ENCODE data around the gene CRIP2. TPM values are rescaled to one million over a fixed set of nuclear protein-coding genes. Genes with fewer than 3 reads are reported as not detected.

The CRIP2 gene
- total RNA-seq, 1 experiment from 2014 or later = 50.5 TPM

GRCh38 chr14:105431256-105431655 is 43.4 kb upstream of the CRIP2 start:
- Mint-ChIP-seq H3K36me3 (ENCODE audit: insufficient read depth, unreplicated experiment) (peaks cover 33% of the 10 kb centered on the region), H3K27me3 (ENCODE audit: insufficient read depth, unreplicated experiment) (no peaks in the 10 kb centered on the region), H3K4me1 (ENCODE audit: insufficient read depth, unreplicated experiment) (peaks cover 21% of the 10 kb centered on the region), H3K9me3 (ENCODE audit: unreplicated experiment) (no peaks in the 10 kb centered on the region), H3K27ac (ENCODE audit: low read depth, unreplicated experiment) (peak overlapping the region; percentile 59), H3K4me3 (ENCODE audit: unreplicated experiment) (no peak overlapping the region)
- ChIA-PET POLR2A (interaction anchor here (1.2 to 2.2 kb wide), 5 partner anchors 13 to 59 kb away, joined by 3 to 8 read pairs (median 4); no protein-coding TSS in a partner anchor), CTCF (interaction anchor here (0.6 to 2.0 kb wide), 6 partner anchors 9 to 106 kb away, joined by 3 to 7 read pairs (median 4); no protein-coding TSS in a partner anchor)
- no TSS peak for BruUV-seq (replicated peaks)
- DNase-seq (ENCODE audit: unreplicated experiment) = no peak
- TF ChIP-seq CTCF (IDR thresholded peaks at IDR 0.05; ENCODE audit: unreplicated experiment) = no peak
- intact Hi-C loops (cut with micrococcal nuclease) = loop anchor here (2.0 kb wide), 1 partner anchor 50 kb away; no protein-coding TSS in a partner anchor

- peaks cover 23% of the 10 kb centered on the region for H3K4me1 Mint-ChIP-seq (ENCODE audit: insufficient read depth, unreplicated experiment)
- TF ChIP-seq CTCF (IDR thresholded peaks at IDR 0.05; ENCODE audit: unreplicated experiment) = no peak
- no peak overlapping the region for H3K4me3 Mint-ChIP-seq (ENCODE audit: unreplicated experiment)
- H3K27me3 Mint-ChIP-seq (ENCODE audit: insufficient read depth, unreplicated experiment) = no peaks in the 10 kb centered on the region
- intact Hi-C loops (cut with micrococcal nuclease) = no loop called here
- DNase-seq (ENCODE audit: unreplicated experiment) = no peak
- no peaks in the 10 kb centered on the region for H3K9me3 Mint-ChIP-seq (ENCODE audit: unreplicated experiment)
- H3K27ac Mint-ChIP-seq (ENCODE audit: low read depth, unreplicated experiment) = no peak overlapping the region
- peaks cover 22% of the 10 kb centered on the region for H3K36me3 Mint-ChIP-seq (ENCODE audit: insufficient read depth, unreplicated experiment)
- CTCF ChIA-PET = interaction anchor here (0.6 kb wide), 1 partner anchor 71 kb away, joined by 5 read pairs; no protein-coding TSS in a partner anchor
- no TSS peak for BruUV-seq (replicated peaks)
- POLR2A ChIA-PET = no interaction called here
Observed at GRCh38 chr14:105432657-105433056, 42.0 kb upstream of the CRIP2 start.

GRCh38 chr14:105433161-105433605 is 41.4 kb upstream of the CRIP2 start:
- intact Hi-C loops (cut with micrococcal nuclease) = no loop called here

GRCh38 chr14:105436402-105436801 is 38.2 kb upstream of the CRIP2 start:
- H3K9me3 Mint-ChIP-seq (ENCODE audit: unreplicated experiment) = no peaks in the 10 kb centered on the region
- H3K27ac Mint-ChIP-seq (ENCODE audit: low read depth, unreplicated experiment) = no peak overlapping the region
- ChIA-PET CTCF (interaction anchor here (1.5 kb wide), 1 partner anchor 16 kb away, joined by 5 read pairs; no protein-coding TSS in a partner anchor), POLR2A (no interaction called here)
- no peak for TF ChIP-seq CTCF (IDR thresholded peaks at IDR 0.05; ENCODE audit: unreplicated experiment)
- H3K4me1 Mint-ChIP-seq (ENCODE audit: insufficient read depth, unreplicated experiment) = peaks cover 9% of the 10 kb centered on the region
- no peak for DNase-seq (ENCODE audit: unreplicated experiment)
- H3K4me3 Mint-ChIP-seq (ENCODE audit: unreplicated experiment) = no peak overlapping the region
- no peaks in the 10 kb centered on the region for H3K27me3 Mint-ChIP-seq (ENCODE audit: insufficient read depth, unreplicated experiment)
- peaks cover 9% of the 10 kb centered on the region for H3K36me3 Mint-ChIP-seq (ENCODE audit: insufficient read depth, unreplicated experiment)
- no TSS peak for BruUV-seq (replicated peaks)
- intact Hi-C loops (cut with micrococcal nuclease) = no loop called here

More at GRCh38 chr14:105433161-105433605, 41.4 kb upstream of the CRIP2 start:
- no TSS peak for BruUV-seq (replicated peaks)
- Mint-ChIP-seq H3K4me3 (ENCODE audit: unreplicated experiment) (no peak overlapping the region), H3K4me1 (ENCODE audit: insufficient read depth, unreplicated experiment) (peaks cover 23% of the 10 kb centered on the region), H3K9me3 (ENCODE audit: unreplicated experiment) (no peaks in the 10 kb centered on the region), H3K27ac (ENCODE audit: low read depth, unreplicated experiment) (no peak overlapping the region), H3K27me3 (ENCODE audit: insufficient read depth, unreplicated experiment) (no peaks in the 10 kb centered on the region), H3K36me3 (ENCODE audit: insufficient read depth, unreplicated experiment) (peaks cover 22% of the 10 kb centered on the region)
- DNase-seq (ENCODE audit: unreplicated experiment) = no peak
- CTCF ChIA-PET = interaction anchor here (0.6 kb wide), 2 partner anchors 71 to 231 kb away, joined by 3 to 5 read pairs; no protein-coding TSS in a partner anchor
- TF ChIP-seq CTCF (IDR thresholded peaks at IDR 0.05; ENCODE audit: unreplicated experiment) = no peak
- POLR2A ChIA-PET = no interaction called here

All from MCF 10A (cell line).